Psoas muscle (tissue), 8 donors: ENCODE measurements around the gene AIMP1. TPM values are rescaled to one million over a fixed set of nuclear protein-coding genes. Genes with fewer than 3 reads are reported as not detected.

ENCODE experiments used
- ATAC-seq, 4 donors: fragments of 200-7000 bp; cut with Tn5 transposase; one replicate each; pipeline ENCODE4 v1.9.1; 2020; ENCODE audit warnings: moderate library complexity in 3 of 4, mild to moderate bottlenecking in 2 of 4
- DNase-seq, 2 donors: peaks; one replicate each; pipeline ENCODE4 v3.0.0-alpha.2; 2020
- H3K27ac ChIP-seq: fragments of 200-600 bp; one replicate; pipeline ENCODE4 v1.8.0; 2022
- H3K27me3 ChIP-seq, 3 donors: fragments of 200-600 bp in 1 of 3; one replicate each; pipeline versions ENCODE4 v1.6.1 to v1.8.0; 2013 to 2022; ENCODE audit warnings: low read length in 2 of 3, mild to moderate bottlenecking in 2 of 3, moderate library complexity in 1 of 3; ENCODE audit not compliant: insufficient read depth in 3 of 3
- H3K36me3 ChIP-seq, 2 donors: fragments of 200-600 bp in 1 of 2; one replicate each; pipeline versions ENCODE4 v1.6.1 to v1.8.0; 2013 to 2022; ENCODE audit warnings: low read depth in 1 of 2, mild to moderate bottlenecking in 1 of 2, moderate library complexity in 1 of 2; ENCODE audit not compliant: insufficient read depth in 1 of 2
- H3K4me1 ChIP-seq: fragments of 200-600 bp; one replicate; pipeline ENCODE4 v1.8.0; 2022
- H3K4me3 ChIP-seq: fragments of 200-600 bp; one replicate; pipeline ENCODE4 v1.8.0; 2022; ENCODE audit warnings: mild to moderate bottlenecking
- H3K9me3 ChIP-seq: fragments of 200-600 bp; one replicate; pipeline ENCODE4 v1.8.0; 2022
- WGBS, 3 donors: extraction: QIAGEN DNeasy Blood & Tissue Kit; methylation state at CpG; one replicate each; pipeline versions ENCODE4 v1.1.6 to v1.1.7; 2013; 5-methylcytosine and 5-hydroxymethylcytosine counted together
- intact Hi-C, 2 donors: fragments of 100-400 bp; cut with DNase I; formaldehyde crosslinking; loops; one replicate each; pipeline versions ENCODE4 v1.11.0 to v1.14.2; 2022
- polyA plus RNA-seq, 3 donors: library from polyadenylated mRNA; stranded (reverse); fragments of 200-250 nt; gene quantifications; one replicate each; pipeline ENCODE4 v1.2.3, GENCODE V29; 2013
- total RNA-seq, 4 donors: library from RNA; stranded (reverse); fragmentation: NEBNext Ultra II Directional in 2 of 4; extraction: Animal tissue kit (Norgen Biotek cat#: 25700) in 2 of 4; gene quantifications; one replicate each; pipeline versions ENCODE4 v1.2.1 to v1.2.4, GENCODE V29; 2021 to 2023
- TF ChIP-seq, protein P1 (sequence below): fragments of 200-600 bp; IDR thresholded peaks from one replicate; pipeline ENCODE4 v1.8.0; 2022; ENCODE audit warnings: antibody characterized with exemption
- donor health status: healthy with polysubstance abuse.
- donor health status: DM: no; HTN: no; CAD: no; lungs with moderate emphysema.
- donor health status: Bipolar disorder and iron deficiency.
- donor health status: healthy.
- donor health status: DM: yes; HTN: yes; CAD: no.
- donor health status: DM: no; HTN: no; CAD: no.
- donor health status: DM: no; HTN: no; CAD: no.
- donor health status: DM: yes; HTN: yes; CAD: no.

The AIMP1 gene
- total and polyA plus RNA-seq, 7 donors: 26.0 to 65.5 (median 36.0) TPM

DNA sequence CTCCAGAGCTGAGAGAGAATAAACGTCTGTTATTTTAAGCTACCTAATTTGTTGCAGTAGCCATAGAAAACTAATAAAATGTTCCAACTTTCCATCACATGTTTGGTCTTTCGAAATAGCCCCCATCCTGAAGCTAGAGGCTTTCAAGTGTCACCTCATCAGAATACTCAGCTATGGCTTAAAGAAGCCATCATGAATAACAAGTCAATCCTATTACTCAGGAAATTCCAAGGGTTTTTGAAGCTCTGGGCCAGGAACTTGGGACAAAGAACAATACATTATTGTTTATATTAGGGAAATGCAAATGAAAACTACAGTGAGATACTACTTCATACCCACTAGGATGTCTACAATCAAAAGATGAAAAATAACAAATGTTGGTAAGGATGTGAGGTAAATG, 42.5 kb upstream of the AIMP1 start:
- DNase-seq (no peak), ATAC-seq (no peak)
- 40 to 46% (median 43%) methylated on average over 2 of the region's 2 CpGs for WGBS, 3 donors
- intact Hi-C loops: no loop called here
- no peaks in the 10 kb centered on the region for H3K36me3 ChIP-seq
- H3K4me3 ChIP-seq: no peak overlapping the region
- H3K9me3 ChIP-seq: no peaks in the 10 kb centered on the region
- TF ChIP-seq, protein P1, sequence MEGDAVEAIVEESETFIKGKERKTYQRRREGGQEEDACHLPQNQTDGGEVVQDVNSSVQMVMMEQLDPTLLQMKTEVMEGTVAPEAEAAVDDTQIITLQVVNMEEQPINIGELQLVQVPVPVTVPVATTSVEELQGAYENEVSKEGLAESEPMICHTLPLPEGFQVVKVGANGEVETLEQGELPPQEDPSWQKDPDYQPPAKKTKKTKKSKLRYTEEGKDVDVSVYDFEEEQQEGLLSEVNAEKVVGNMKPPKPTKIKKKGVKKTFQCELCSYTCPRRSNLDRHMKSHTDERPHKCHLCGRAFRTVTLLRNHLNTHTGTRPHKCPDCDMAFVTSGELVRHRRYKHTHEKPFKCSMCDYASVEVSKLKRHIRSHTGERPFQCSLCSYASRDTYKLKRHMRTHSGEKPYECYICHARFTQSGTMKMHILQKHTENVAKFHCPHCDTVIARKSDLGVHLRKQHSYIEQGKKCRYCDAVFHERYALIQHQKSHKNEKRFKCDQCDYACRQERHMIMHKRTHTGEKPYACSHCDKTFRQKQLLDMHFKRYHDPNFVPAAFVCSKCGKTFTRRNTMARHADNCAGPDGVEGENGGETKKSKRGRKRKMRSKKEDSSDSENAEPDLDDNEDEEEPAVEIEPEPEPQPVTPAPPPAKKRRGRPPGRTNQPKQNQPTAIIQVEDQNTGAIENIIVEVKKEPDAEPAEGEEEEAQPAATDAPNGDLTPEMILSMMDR: no peak
- peaks cover 3% of the 10 kb centered on the region for H3K4me1 ChIP-seq
- no peak overlapping the region for H3K27ac ChIP-seq
- H3K27me3 ChIP-seq: no peaks in the 10 kb centered on the region

DNA sequence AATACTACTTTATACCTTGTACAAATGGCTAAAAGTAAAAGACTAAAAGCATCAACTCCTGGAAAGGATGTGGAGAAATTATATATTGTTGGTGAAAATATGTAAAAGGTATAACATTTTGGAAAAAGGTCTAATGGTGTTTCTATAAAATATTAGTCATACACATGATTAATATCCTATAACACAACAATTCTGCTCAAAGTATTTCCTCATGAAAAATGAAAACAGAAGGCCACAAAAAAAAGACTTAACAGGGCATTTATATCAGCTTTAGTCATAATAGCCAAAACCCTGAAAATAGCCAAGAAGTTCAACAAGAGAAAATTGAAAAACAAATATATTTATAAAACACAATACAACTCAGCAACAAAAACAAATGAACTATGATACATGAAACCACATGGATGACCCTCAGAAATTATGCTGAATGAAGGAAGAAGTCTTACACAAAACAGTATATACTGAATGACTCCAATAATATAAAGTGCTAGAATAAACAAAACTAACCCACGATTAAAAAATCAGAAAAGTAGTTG, 39.1 kb upstream of the AIMP1 start:
- TF ChIP-seq, protein P1: no peak
- H3K27me3 ChIP-seq: no peaks in the 10 kb centered on the region
- WGBS, 3 donors: 78 to 92% (median 79%) methylated on average over 1 of the region's 1 CpG
- no peaks in the 10 kb centered on the region for H3K36me3 ChIP-seq
- ATAC-seq (no peak), DNase-seq (no peak)
- H3K9me3 ChIP-seq: no peaks in the 10 kb centered on the region
- H3K27ac ChIP-seq: no peak overlapping the region
- intact Hi-C loops: no loop called here
- H3K4me3 ChIP-seq: no peak overlapping the region
- H3K4me1 ChIP-seq: no peaks in the 10 kb centered on the region

DNA sequence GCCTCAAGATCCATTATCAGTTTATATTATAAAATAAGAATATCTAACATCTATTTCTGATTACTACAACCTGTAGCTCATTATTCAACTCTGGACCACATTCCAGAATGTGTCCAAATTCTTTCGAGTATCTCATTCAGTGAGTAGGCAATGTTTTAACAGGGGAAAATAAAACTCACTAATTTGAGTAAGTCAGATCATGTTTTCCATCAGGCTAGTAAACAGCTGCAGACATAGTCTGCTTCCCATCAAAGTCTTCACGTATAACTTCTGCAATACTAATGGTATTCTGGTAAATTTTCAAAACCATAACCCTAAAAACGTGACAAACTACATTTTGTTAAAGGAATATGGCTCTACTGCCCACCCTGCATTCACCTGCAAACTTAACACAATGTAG, 32.1 kb upstream of the AIMP1 start:
- Histone ChIP-seq H3K4me3 (no peak overlapping the region), H3K27ac (no peak overlapping the region), H3K4me1 (no peaks in the 10 kb centered on the region), H3K27me3 (no peaks in the 10 kb centered on the region), H3K36me3 (no peaks in the 10 kb centered on the region), H3K9me3 (no peaks in the 10 kb centered on the region)
- DNase-seq: no peak
- intact Hi-C loops: no loop called here
- TF ChIP-seq, protein P1: no peak
- ATAC-seq: no peak
- WGBS, 3 donors: 57 to 71% (median 60%) methylated on average over 3 of the region's 3 CpGs

DNA sequence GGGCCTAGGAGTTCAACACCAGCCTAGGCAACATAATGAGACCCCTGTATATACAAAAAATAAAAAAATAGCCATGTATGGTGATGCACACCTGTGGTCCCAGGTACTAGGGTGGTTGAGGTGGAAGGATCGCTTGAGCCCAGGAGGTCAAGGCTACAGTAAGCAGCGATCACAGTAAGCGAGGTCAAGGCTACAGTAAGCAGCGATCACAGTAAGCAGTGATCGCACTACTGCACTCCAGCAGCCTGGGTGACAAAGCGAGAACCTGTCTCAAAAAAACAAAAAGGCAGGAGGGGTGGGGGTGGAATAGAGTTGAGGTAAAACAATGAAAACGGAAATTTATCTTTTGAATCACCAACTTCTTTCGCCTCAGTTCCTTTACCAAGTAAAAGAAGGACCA, 29.7 kb upstream of the AIMP1 start:
- DNase-seq (no peak), ATAC-seq (no peak)
- H3K27ac ChIP-seq: no peak overlapping the region
- no peak overlapping the region for H3K4me3 ChIP-seq
- TF ChIP-seq, protein P1: no peak
- peaks cover 1 to 4% of the 10 kb centered on the region in 2 donors for H3K36me3 ChIP-seq
- no peaks in the 10 kb centered on the region for H3K9me3 ChIP-seq
- H3K27me3 ChIP-seq: no peaks in the 10 kb centered on the region
- intact Hi-C loops: no loop called here
- H3K4me1 ChIP-seq: no peaks in the 10 kb centered on the region
- WGBS, 3 donors: 94 to 98% (median 95%) methylated on average over 8 of the region's 8 CpGs

DNA sequence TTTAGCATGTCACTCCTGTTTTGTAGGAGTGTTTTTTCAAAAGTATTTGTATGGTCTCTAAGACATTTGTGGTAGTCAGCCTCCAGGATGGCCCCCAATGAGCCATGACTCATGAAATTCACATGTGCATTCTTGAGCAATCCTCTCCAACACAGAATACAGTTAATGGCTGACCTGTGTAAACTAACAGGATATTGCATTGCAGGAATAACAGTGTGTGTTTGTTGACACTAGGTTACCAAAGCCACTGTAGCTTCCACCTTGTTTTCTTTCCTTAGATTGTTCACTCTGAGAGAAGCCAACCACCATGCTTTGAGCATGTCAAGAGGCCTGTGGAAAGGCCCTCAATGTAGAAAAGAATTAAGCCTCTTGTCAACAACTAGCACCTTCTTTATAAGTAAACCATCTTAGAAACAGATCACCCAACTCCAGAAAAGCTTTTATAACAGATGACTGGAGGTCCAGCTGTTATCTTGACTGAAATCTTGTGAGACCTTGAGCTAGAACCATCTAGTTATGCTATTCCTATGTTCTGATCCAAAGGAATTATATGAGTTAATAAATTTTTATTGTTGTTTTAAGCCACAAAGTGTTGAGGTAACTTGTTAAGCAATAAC, 28.9 kb upstream of the AIMP1 start:
- H3K27ac ChIP-seq: no peak overlapping the region
- no peak overlapping the region for H3K4me3 ChIP-seq
- TF ChIP-seq, protein P1: no peak
- intact Hi-C loops: no loop called here
- peaks cover 3 to 9% of the 10 kb centered on the region in 2 donors for H3K36me3 ChIP-seq
- peak; percentile 36 to 60 (median 52) for ATAC-seq
- H3K4me1 ChIP-seq: no peaks in the 10 kb centered on the region
- H3K27me3 ChIP-seq: no peaks in the 10 kb centered on the region
- no peak for DNase-seq
- no peaks in the 10 kb centered on the region for H3K9me3 ChIP-seq
